VCaP (cell line): ENCODE data around the gene TMEM119.

Experiments
- H3K27ac ChIP-seq: fragments of 450-650 bp; 2 replicates; pipeline ENCODE4 v1.5.1; 2017
- TF ChIP-seq, protein P1 (sequence below): fragments of 450-650 bp; conservative IDR thresholded peaks from 2 replicates; pipeline ENCODE4 v1.5.1; 2017; ENCODE audit warnings: mild to moderate bottlenecking, moderate library complexity

Gene TMEM119

DNA sequence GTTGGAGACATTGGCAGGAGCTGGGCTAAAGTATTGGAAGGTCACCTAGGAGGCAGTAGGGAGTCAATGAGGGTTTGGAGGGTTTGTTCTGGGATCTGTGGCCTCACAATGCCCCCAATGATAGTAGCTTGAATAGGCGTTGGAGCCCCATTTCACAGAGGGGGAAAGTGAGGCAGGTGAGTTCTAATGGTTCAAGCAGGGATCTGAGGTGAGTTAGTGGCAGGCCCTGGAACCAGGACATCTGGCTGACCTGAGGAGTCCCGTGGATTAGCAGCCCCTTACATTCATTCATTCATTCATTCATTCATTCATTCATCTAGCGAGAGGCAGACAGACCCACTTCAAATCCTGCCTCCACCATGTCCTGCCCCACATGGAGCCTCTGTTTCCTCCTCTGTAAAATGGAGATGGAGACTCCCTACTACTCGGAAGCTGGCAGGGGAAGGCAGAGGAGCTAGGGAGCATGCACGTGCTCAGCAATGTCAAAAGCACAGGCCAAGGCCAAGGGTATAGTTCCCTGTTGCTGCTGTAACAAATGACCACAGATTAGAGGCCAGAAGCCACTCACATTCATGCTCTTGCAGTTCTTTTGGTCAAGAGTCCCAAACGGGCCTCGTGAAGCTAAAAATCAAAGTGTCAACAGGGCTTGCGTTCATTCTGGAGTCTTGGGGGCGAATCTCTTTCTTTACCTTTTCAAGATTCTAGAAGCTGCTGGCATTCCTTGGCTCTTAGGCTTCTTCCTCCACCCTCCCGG lies 2.2 kb upstream of the TMEM119 start:
- TF ChIP-seq, protein P1, sequence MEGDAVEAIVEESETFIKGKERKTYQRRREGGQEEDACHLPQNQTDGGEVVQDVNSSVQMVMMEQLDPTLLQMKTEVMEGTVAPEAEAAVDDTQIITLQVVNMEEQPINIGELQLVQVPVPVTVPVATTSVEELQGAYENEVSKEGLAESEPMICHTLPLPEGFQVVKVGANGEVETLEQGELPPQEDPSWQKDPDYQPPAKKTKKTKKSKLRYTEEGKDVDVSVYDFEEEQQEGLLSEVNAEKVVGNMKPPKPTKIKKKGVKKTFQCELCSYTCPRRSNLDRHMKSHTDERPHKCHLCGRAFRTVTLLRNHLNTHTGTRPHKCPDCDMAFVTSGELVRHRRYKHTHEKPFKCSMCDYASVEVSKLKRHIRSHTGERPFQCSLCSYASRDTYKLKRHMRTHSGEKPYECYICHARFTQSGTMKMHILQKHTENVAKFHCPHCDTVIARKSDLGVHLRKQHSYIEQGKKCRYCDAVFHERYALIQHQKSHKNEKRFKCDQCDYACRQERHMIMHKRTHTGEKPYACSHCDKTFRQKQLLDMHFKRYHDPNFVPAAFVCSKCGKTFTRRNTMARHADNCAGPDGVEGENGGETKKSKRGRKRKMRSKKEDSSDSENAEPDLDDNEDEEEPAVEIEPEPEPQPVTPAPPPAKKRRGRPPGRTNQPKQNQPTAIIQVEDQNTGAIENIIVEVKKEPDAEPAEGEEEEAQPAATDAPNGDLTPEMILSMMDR: no peak
- H3K27ac ChIP-seq: no peak overlapping the region

DNA sequence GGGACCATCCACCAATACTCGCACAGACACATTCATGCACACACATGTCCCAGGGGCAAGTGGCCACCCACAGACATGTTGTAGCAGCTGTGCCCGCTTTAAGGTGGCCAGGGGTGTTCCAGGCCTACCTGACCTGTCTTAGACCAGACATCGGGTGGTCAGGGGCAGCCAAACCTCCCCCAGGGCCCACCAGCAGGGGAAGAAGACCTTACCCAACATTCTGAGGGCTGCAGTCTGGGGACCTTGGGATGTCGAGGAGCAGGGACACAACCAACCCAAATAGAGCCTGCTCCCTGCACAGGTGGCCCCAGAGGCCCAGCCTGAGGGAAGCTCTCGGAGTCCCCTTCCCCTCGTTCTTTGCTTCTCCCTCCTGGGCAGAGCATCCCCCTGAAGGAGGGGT lies 1.7 kb upstream of the TMEM119 start:
- H3K27ac ChIP-seq: no peak overlapping the region
- TF ChIP-seq, protein P1: no peak

DNA sequence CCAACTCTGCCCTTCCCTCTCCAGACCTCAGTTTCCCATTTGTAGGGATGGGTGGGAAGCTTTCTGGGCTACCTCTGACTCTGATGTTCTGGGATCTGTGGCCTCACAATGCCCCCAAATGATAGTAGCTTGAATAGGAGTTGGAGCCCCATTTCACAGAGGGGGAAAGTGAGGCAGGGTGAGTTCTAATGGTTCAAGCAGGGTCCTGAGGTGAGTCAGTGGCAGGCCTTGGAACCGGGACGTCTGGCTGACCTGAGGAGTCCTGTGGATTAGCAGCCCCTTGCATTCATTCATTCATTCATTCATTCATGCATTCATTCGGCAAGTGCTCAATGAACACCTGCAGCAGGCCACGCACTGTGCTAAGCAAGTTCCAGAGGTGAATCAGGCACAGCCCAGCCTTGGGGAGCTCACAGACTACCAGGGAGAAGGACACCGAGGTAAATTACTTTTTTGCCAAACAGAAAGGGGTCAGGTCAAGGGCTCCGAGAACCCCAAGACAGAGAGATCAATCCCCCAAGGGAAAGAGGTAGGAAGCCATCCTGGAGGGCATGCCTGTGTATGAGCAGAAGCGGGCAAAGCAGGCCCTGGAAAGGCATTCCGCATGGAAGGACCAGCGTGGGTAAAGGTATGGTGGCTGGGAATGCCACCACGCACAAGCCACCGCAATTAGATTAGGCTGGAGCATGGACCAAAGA lies 818 bp upstream of the TMEM119 start:
- TF ChIP-seq, protein P1: no peak
- no peak overlapping the region for H3K27ac ChIP-seq

DNA sequence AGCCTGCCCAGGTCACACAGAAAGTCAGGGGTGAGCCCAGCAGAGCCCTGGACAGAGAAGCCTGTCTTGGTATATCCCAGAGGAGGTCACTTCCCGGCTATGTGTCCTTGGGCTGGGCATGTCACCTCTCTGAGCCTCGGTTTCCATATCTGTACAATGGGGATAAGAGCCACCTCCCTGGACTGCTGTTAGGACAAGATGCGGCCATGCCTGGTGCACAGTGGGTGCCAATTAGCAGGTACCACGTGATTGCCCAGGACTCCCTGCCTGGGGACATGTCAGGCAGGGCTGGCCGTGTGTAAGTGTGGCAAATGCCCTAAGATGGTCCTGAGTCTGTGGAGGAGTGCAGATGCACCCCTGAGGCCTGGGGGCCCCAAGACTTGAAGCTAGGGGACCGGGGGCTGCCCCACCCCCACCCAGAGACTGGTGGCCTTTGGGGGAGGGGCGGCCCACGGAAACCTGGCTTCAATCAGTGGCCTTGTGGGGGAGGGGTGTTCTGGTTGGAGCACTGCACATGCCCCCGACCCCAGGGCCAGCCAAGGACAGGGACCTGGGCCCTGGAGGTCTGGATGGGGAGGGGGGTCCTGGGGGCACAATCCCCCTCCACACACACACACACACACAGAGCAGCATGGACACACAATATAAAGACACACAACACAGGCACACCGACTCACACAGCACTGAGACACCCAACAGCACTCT lies 878 bp downstream of the TMEM119 start:
- TF ChIP-seq, protein P1: no peak
- H3K27ac ChIP-seq: no peak overlapping the region

DNA sequence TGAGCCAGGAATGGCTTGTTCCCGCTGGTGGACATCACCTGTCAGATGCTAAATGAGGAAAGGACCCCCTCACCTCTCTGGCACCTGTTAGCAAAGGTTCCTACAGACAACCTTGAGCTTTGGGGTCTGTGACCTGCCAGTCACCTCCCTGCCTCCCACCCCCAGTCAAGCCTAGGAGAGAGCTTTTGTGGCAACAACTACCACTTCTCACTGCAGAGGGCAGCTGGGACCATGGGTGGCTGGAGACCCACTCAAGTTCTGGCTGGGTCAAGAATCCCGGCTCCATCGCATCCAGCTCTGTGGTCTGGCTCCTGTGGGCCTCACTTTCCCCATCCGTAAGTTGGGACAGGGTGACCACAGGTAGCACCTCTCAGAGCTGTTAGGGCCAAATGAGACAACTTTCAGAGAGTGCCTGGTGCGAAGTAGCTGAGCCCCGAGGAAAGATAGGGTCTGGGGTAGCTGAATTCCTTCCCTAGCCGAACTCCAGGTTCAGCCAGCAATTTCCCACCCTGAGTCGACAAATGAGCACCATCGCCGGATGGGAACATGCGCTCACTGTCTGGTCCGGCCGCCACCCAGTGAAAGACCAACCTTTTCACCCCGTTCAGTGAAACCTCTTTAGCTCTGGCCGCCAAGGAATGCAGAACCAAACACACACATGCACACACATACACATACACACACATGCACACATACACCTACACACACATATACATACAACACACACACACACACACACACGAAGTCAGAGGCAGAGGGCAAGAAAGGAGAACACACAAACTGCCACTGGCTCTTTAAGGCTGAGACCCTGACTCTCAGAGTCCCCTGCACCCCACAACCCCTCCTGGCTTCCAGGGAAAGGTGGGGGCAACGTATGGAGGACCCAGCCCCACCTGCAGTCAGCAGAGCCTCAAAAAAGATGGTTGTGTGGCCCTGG lies 1.9 kb downstream of the TMEM119 start:
- no peak overlapping the region for H3K27ac ChIP-seq
- TF ChIP-seq, protein P1: no peak

DNA sequence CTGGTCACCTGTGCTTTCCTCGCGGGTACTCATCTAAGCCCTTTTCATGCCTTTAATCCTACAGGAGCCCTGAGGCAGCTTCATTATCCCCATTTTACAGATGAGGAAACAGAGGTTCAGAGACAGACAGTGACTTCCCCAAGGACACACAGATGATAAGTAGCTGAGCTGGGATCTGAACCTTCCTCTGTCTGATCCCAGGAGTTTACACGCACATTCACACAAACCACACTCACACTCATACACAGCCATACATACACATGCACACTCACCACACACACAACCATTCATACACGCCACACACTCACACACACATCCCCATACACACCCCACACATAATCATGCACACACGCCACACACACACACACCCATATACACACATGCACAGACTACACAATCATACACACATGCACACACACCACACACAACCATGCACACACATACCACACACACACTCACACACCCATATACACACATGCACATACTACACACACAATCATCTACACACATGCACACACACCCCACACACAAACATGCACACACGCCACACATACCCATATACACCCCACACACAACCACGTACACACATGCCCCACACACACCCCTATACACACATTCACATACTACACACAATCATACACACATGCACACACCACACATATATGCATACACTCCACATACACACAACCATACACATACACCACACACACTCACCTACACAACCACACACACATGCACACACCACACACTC lies 2.7 kb downstream of the TMEM119 start:
- TF ChIP-seq, protein P1: no peak
- H3K27ac ChIP-seq: no peak overlapping the region
